ENCODE data around the gene MAGI1. TPM values are rescaled to one million over a fixed set of nuclear protein-coding genes. Genes with fewer than 3 reads are reported as not detected.

MAGI1 gene
- total RNA-seq, 2 experiments from 2014 or later = 0.47 to 0.51 TPM

- intact Hi-C loops (cut with micrococcal nuclease) = no loop called here
- peaks cover 10% of the 10 kb centered on the region for H3K4me1 Mint-ChIP-seq (ENCODE audit: low read depth)
- CTCF ChIA-PET = no interaction called here
- H3K27ac Mint-ChIP-seq = no peak overlapping the region
- TF ChIP-seq CTCF (IDR thresholded peaks at IDR 0.05) = no peak
- peak; percentile 63 for ATAC-seq
- no peak overlapping the region for H3K4me3 Mint-ChIP-seq
- POLR2A ChIA-PET = no interaction called here
- H3K9me3 Mint-ChIP-seq = peaks cover 1% of the 10 kb centered on the region
- DNase-seq = no peak
- H3K36me3 Mint-ChIP-seq (ENCODE audit: low read depth) = no peaks in the 10 kb centered on the region
- H3K27me3 Mint-ChIP-seq = peaks cover 37% of the 10 kb centered on the region
Observed at GRCh38 chr3:66033241-66034138, 5.2 kb downstream of the MAGI1 start.

- H3K27ac Mint-ChIP-seq = no peak overlapping the region
- ATAC-seq (no peak), DNase-seq (no peak)
- H3K27me3 Mint-ChIP-seq = peaks cover 17% of the 10 kb centered on the region
- peaks cover 1% of the 10 kb centered on the region for H3K9me3 Mint-ChIP-seq
- CTCF ChIA-PET = no interaction called here
- intact Hi-C loops (cut with micrococcal nuclease) = no loop called here
- H3K4me1 Mint-ChIP-seq (ENCODE audit: low read depth) = peaks cover 3% of the 10 kb centered on the region
- no peaks in the 10 kb centered on the region for H3K36me3 Mint-ChIP-seq (ENCODE audit: low read depth)
- TF ChIP-seq CTCF (IDR thresholded peaks at IDR 0.05) = no peak
- no peak overlapping the region for H3K4me3 Mint-ChIP-seq
- POLR2A ChIA-PET = no interaction called here
Observed at GRCh38 chr3:66031102-66031698, 7.5 kb downstream of the MAGI1 start.

- Mint-ChIP-seq H3K9me3 (peaks cover 1% of the 10 kb centered on the region), H3K4me1 (ENCODE audit: low read depth) (peaks cover 3% of the 10 kb centered on the region), H3K4me3 (no peak overlapping the region), H3K36me3 (ENCODE audit: low read depth) (no peaks in the 10 kb centered on the region), H3K27ac (no peak overlapping the region), H3K27me3 (peaks cover 2% of the 10 kb centered on the region)
- no peak for DNase-seq
- no peak for TF ChIP-seq CTCF (IDR thresholded peaks at IDR 0.05)
- ChIA-PET CTCF (no interaction called here), POLR2A (no interaction called here)
- ATAC-seq = no peak
- intact Hi-C loops (cut with micrococcal nuclease) = no loop called here
Observed at GRCh38 chr3:66029443-66029842, 9.3 kb downstream of the MAGI1 start.

GRCh38 chr3:66029014-66029413, 9.7 kb downstream of the MAGI1 start:
- ATAC-seq = no peak

More at GRCh38 chr3:66029014-66029413, 9.7 kb downstream of the MAGI1 start:
- Mint-ChIP-seq H3K4me1 (ENCODE audit: low read depth) (peaks cover 3% of the 10 kb centered on the region), H3K27me3 (peaks cover 2% of the 10 kb centered on the region), H3K36me3 (ENCODE audit: low read depth) (no peaks in the 10 kb centered on the region), H3K27ac (no peak overlapping the region), H3K4me3 (no peak overlapping the region), H3K9me3 (peaks cover 1% of the 10 kb centered on the region)
- no peak for TF ChIP-seq CTCF (IDR thresholded peaks at IDR 0.05)
- intact Hi-C loops (cut with micrococcal nuclease) = no loop called here
- POLR2A ChIA-PET = no interaction called here
- no peak for DNase-seq
- CTCF ChIA-PET = no interaction called here
